ENCODE results near the gene DIAPH2. TPM values are rescaled to one million over a fixed set of nuclear protein-coding genes. Genes with fewer than 3 reads are reported as not detected.

DIAPH2 gene
- total and polyA plus RNA-seq, 9 of the 15 experiments (the other 6 are each of a cell fraction or from before 2014, with no cell fraction given) = 0.01 to 0.18 (median 0.07) TPM; not detected in 1

DNA sequence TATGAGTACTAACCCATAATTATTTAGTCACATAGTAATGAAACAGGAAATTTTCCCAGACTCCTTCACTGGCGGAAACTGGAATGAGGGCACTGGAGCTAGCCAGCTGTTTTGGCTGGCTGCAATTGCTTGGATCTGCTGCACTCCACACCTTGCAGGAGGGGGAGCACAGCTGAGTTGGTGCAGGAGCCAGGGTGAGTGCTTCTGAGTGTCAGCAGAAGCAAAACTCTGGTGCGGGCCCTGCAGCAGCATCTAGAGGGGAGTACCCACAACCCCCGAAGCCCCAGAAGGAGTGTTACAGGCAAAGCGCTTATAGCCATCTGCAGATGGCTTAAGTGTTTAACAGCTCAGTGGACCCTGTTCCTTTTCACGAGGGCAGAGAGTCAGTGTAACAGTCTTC, 295.1 kb downstream of the DIAPH2 start:
- no peak overlapping the region for H3K9ac ChIP-seq (ENCODE audit: insufficient read depth in 1 of 2, low read depth in 2 of 2, low read length in 2 of 2)
- FAIRE-seq (no peak), DNase-seq (ENCODE audit: extremely low read depth in 1 of 4, low spot score in 3 of 4) (no peak), ATAC-seq (no peak)
- no peak overlapping the region for H3K4me2 ChIP-seq (ENCODE audit: insufficient read depth, low read length)
- no peaks in the 10 kb centered on the region for H3K27me3 ChIP-seq (ENCODE audit: control insufficient read depth in 2 of 2, insufficient read depth in 2 of 2, low read length in 2 of 2)
- no peak overlapping the region for H2AFZ ChIP-seq (ENCODE audit: low read depth, low read length)
- WGBS (ENCODE audit: insufficient coverage, low coverage, missing lambda C conversion rate) = 0% methylated on average over 5 of the region's 5 CpGs
- H3K4me3 ChIP-seq = no peak overlapping the region
- TF ChIP-seq ZNF224 (CRISPR knock-in tag; IDR thresholded peaks at IDR 0.05) = no peak
- no peaks in the 10 kb centered on the region for H3K79me2 ChIP-seq (ENCODE audit: control insufficient read depth, insufficient read depth, low read length)
- H4K20me1 ChIP-seq (replicated peaks; ENCODE audit: control insufficient read depth, insufficient read depth, low read length) = no peaks in the 10 kb centered on the region
- CTCF ChIA-PET (ENCODE audit: low intra/inter-chr PET ratio) = no interaction called here
- no peak overlapping the region for H3K27ac ChIP-seq (ENCODE audit: extremely low read depth, low read depth, low read length)
- BruUV-seq (replicated peaks) = no TSS peak
- H3K36me3 ChIP-seq (ENCODE audit: control insufficient read depth, insufficient read depth, low read length) = no peaks in the 10 kb centered on the region
- intact Hi-C loops (cut with micrococcal nuclease) (no loop called here), in situ Hi-C loops (cut with MboI) (no loop called here)
- POLR2A ChIA-PET = no interaction called here
- H3K9me1 ChIP-seq (ENCODE audit: control insufficient read depth, insufficient read depth, low read length) = no peaks in the 10 kb centered on the region
- no peaks in the 10 kb centered on the region for H3K9me3 ChIP-seq (replicated peaks; ENCODE audit: control insufficient read depth, insufficient read depth, low read depth, low read length)
- no peaks in the 10 kb centered on the region for H3K4me1 ChIP-seq (replicated peaks in 1 of 2; ENCODE audit: control insufficient read depth in 2 of 2, insufficient read depth in 2 of 2, low read length in 2 of 2)

- CTCF ChIA-PET (ENCODE audit: low intra/inter-chr PET ratio) = no interaction called here
- FAIRE-seq = no peak
- Histone ChIP-seq H2AFZ (ENCODE audit: low read depth, low read length) (no peak overlapping the region), H3K79me2 (ENCODE audit: control insufficient read depth, insufficient read depth, low read length) (no peaks in the 10 kb centered on the region), H4K20me1 (replicated peaks; ENCODE audit: control insufficient read depth, insufficient read depth, low read length) (no peaks in the 10 kb centered on the region), H3K4me2 (ENCODE audit: insufficient read depth, low read length) (no peak overlapping the region), H3K27ac (ENCODE audit: extremely low read depth, low read depth, low read length) (no peak overlapping the region), H3K4me3 (no peak overlapping the region), H3K9me1 (ENCODE audit: control insufficient read depth, insufficient read depth, low read length) (no peaks in the 10 kb centered on the region), H3K36me3 (ENCODE audit: control insufficient read depth, insufficient read depth, low read length) (no peaks in the 10 kb centered on the region), H3K9me3 (replicated peaks; ENCODE audit: control insufficient read depth, insufficient read depth, low read depth, low read length) (no peaks in the 10 kb centered on the region), H3K4me1 (replicated peaks in 1 of 2; ENCODE audit: control insufficient read depth in 2 of 2, insufficient read depth in 2 of 2, low read length in 2 of 2) (no peaks in the 10 kb centered on the region), H3K9ac (ENCODE audit: insufficient read depth in 1 of 2, low read depth in 2 of 2, low read length in 2 of 2) (no peak overlapping the region), H3K27me3 (ENCODE audit: control insufficient read depth in 2 of 2, insufficient read depth in 2 of 2, low read length in 2 of 2) (no peaks in the 10 kb centered on the region)
- ATAC-seq = no peak
- no peak for DNase-seq (ENCODE audit: extremely low read depth in 1 of 4, low spot score in 3 of 4)
- BruUV-seq (replicated peaks) = no TSS peak
- POLR2A ChIA-PET = no interaction called here
- 0% methylated on average over 1 of the region's 1 CpG for WGBS (ENCODE audit: insufficient coverage, low coverage, missing lambda C conversion rate)
- intact Hi-C loops (cut with micrococcal nuclease) = no loop called here
- in situ Hi-C loops (cut with MboI) = no loop called here
- TF ChIP-seq ZKSCAN3 (CRISPR knock-in tag; IDR thresholded peaks at IDR 0.05) = no peak
- no peak for TF ChIP-seq ZBTB43 (CRISPR knock-in tag; IDR thresholded peaks at IDR 0.05)
- TF ChIP-seq XRCC5 (IDR thresholded peaks at IDR 0.05; ENCODE audit: low read depth, low read length) = no peak
- no peak for TF ChIP-seq CTCFL (IDR thresholded peaks at IDR 0.05; ENCODE audit: borderline replicate concordance, insufficient read depth, low read depth, low read length, poor library complexity, severe bottlenecking)
- TF ChIP-seq FOS (IDR thresholded peaks at IDR 0.05; ENCODE audit: extremely low read depth, insufficient read length) = no peak
- TF ChIP-seq, protein P1, sequence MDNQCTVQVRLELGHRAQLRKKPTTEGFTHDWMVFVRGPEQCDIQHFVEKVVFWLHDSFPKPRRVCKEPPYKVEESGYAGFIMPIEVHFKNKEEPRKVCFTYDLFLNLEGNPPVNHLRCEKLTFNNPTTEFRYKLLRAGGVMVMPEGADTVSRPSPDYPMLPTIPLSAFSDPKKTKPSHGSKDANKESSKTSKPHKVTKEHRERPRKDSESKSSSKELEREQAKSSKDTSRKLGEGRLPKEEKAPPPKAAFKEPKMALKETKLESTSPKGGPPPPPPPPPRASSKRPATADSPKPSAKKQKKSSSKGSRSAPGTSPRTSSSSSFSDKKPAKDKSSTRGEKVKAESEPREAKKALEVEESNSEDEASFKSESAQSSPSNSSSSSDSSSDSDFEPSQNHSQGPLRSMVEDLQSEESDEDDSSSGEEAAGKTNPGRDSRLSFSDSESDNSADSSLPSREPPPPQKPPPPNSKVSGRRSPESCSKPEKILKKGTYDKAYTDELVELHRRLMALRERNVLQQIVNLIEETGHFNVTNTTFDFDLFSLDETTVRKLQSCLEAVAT (IDR thresholded peaks at IDR 0.05) = no peak
- no peak for TF ChIP-seq CCNT2 (IDR thresholded peaks at IDR 0.05; ENCODE audit: borderline replicate concordance, extremely low read depth, insufficient read length, low read depth, low read length)
- TF ChIP-seq NR3C1 (CRISPR knock-in tag; IDR thresholded peaks at IDR 0.05) = no peak
- TF ChIP-seq EHMT2 (IDR thresholded peaks at IDR 0.05) = no peak
- TF ChIP-seq ZNF311 (CRISPR knock-in tag; IDR thresholded peaks at IDR 0.05) = no peak
These were observed 297.5 kb downstream of the DIAPH2 start for GRCh38 chrX:96982161-96982560.
